Endodermal cell (in vitro differentiated cells): ENCODE measurements around the gene SLC35D2. TPM values are rescaled to one million over a fixed set of nuclear protein-coding genes. Genes with fewer than 3 reads are reported as not detected.
A peak's percentile ranks its signal among the peaks of the same experiment; 100 is the strongest.

Experiments
- DNase-seq: peaks from one replicate; pipeline ENCODE4 v3.0.0-alpha.2; 2017
- H3K27ac ChIP-seq: 2 replicates; pipeline ENCODE4 v1.5.1; 2013; ENCODE audit warnings: mild to moderate bottlenecking, low read depth, low read length, moderate library complexity
- H3K27me3 ChIP-seq: 2 replicates; pipeline ENCODE4 v1.6.1; 2013; ENCODE audit warnings: mild to moderate bottlenecking, low read length, moderate library complexity; ENCODE audit not compliant: insufficient read depth, control insufficient read depth, poor library complexity, severe bottlenecking
- H3K36me3 ChIP-seq: 2 replicates; pipeline ENCODE4 v1.7.0; 2013; ENCODE audit warnings: mild to moderate bottlenecking, low read length, moderate library complexity; ENCODE audit not compliant: control insufficient read depth, insufficient read depth
- H3K4me1 ChIP-seq: one replicate; pipeline ENCODE4 v1.7.0; 2013; ENCODE audit warnings: low read length; ENCODE audit not compliant: control insufficient read depth, insufficient read depth
- H3K4me3 ChIP-seq: 2 replicates; pipeline ENCODE4 v1.5.1; 2013; ENCODE audit warnings: mild to moderate bottlenecking, low read length, moderate library complexity
- H3K9ac ChIP-seq: 2 replicates; pipeline ENCODE4 v1.6.1; 2013; ENCODE audit warnings: mild to moderate bottlenecking, low read length, moderate library complexity; ENCODE audit not compliant: poor library complexity, severe bottlenecking; ENCODE audit errors: extremely low read depth
- H3K9me3 ChIP-seq: 2 replicates; pipeline ENCODE4 v1.6.1; 2013; ENCODE audit warnings: mild to moderate bottlenecking, low read length, moderate library complexity; ENCODE audit not compliant: control insufficient read depth
- H3K27ac Mint-ChIP-seq: 2 replicates; pipeline ENCODE4 v1.8.0; 2020; ENCODE audit warnings: mixed read lengths
- H3K27me3 Mint-ChIP-seq: 2 replicates; pipeline ENCODE4 v1.8.0; 2021; ENCODE audit warnings: mild to moderate bottlenecking, mixed read lengths; ENCODE audit not compliant: insufficient read depth
- H3K36me3 Mint-ChIP-seq: 2 replicates; pipeline ENCODE4 v1.8.0; 2020; ENCODE audit warnings: low read depth, mixed read lengths
- H3K4me1 Mint-ChIP-seq: 2 replicates; pipeline ENCODE4 v1.8.0; 2020; ENCODE audit warnings: mixed read lengths
- H3K4me3 Mint-ChIP-seq: 2 replicates; pipeline ENCODE4 v1.8.0; 2020; ENCODE audit warnings: mild to moderate bottlenecking, moderate library complexity, mixed read lengths
- H3K9me3 Mint-ChIP-seq: 2 replicates; pipeline ENCODE4 v1.8.0; 2020; ENCODE audit warnings: mild to moderate bottlenecking, mixed read lengths
- CTCF ChIP-seq: fragments of 200-600 bp; sonication (generic); conservative IDR thresholded peaks from 2 replicates; pipeline ENCODE4 v1.5.0; 2021; ENCODE audit warnings: antibody characterized with exemption, mild to moderate bottlenecking
- WGBS, 2 experiments: methylation state at CpG; one replicate each; pipeline versions ENCODE4 v1.1.5 to v1.1.7; 2013; ENCODE audit warnings: missing lambda C conversion rate in 2 of 2, mixed read lengths in 1 of 2; ENCODE audit not compliant: insufficient coverage in 1 of 2, insufficient read length in 1 of 2; 5-methylcytosine and 5-hydroxymethylcytosine counted together
- total RNA-seq, 2 donors: library from RNA; stranded (reverse); fragmentation: NEBNext Ultra II Directional in 1 of 2; extraction: Animal tissue kit (Norgen Biotek cat#: 25700) in 1 of 2; gene quantifications; 2 replicates in 1 of 2; 3 replicates in 1 of 2; pipeline ENCODE4 v1.2.1, GENCODE V29; 2021

The SLC35D2 gene
- total RNA-seq, 2 donors from 2014 or later, result 31.9 to 36.2 TPM

GRCh38 chr9:96398582-96399324 lies 15.2 kb upstream of the SLC35D2 start:
- Mint-ChIP-seq H3K27ac (peak overlapping the region; percentile 88), H3K36me3 (peaks cover 11% of the 10 kb centered on the region), H3K27me3 (no peaks in the 10 kb centered on the region), H3K9me3 (peaks cover 11% of the 10 kb centered on the region), H3K4me1 (peaks cover 20% of the 10 kb centered on the region), H3K4me3 (no peak overlapping the region)
- DNase-seq, result no peak
- 80 to 93% methylated on average over 3 of the region's 3 CpGs for WGBS, 2 experiments
- no peaks in the 10 kb centered on the region for H3K36me3 ChIP-seq
- peak overlapping the region; percentile 26 for H3K27ac ChIP-seq
- H3K9ac ChIP-seq, result no peak overlapping the region
- peak; percentile 37 for TF ChIP-seq CTCF
- H3K4me3 ChIP-seq, result no peak overlapping the region
- H3K9me3 ChIP-seq, result peaks cover 11% of the 10 kb centered on the region
- no peaks in the 10 kb centered on the region for H3K27me3 ChIP-seq
- H3K4me1 ChIP-seq, result no peaks in the 10 kb centered on the region

- no peaks in the 10 kb centered on the region for H3K27me3 ChIP-seq
- no peak overlapping the region for H3K4me3 Mint-ChIP-seq
- H3K36me3 ChIP-seq, result peaks cover 17% of the 10 kb centered on the region
- peaks cover 10% of the 10 kb centered on the region for H3K9me3 ChIP-seq
- peaks cover 12% of the 10 kb centered on the region for H3K36me3 Mint-ChIP-seq
- no peaks in the 10 kb centered on the region for H3K27me3 Mint-ChIP-seq
- H3K4me1 ChIP-seq, result no peaks in the 10 kb centered on the region
- no peak for TF ChIP-seq CTCF
- H3K27ac Mint-ChIP-seq, result no peak overlapping the region
- H3K9ac ChIP-seq, result no peak overlapping the region
- H3K4me3 ChIP-seq, result no peak overlapping the region
- H3K27ac ChIP-seq, result no peak overlapping the region
- 93% methylated on average over 1 of the region's 2 CpGs; no CpG with 5 or more reads in 1 of the 2 experiments for WGBS, 2 experiments
- DNase-seq, result no peak
- H3K4me1 Mint-ChIP-seq, result peaks cover 23% of the 10 kb centered on the region
- peaks cover 6% of the 10 kb centered on the region for H3K9me3 Mint-ChIP-seq
Measured at GRCh38 chr9:96395964-96396363, 12.5 kb upstream of the SLC35D2 start.

GRCh38 chr9:96394832-96395496 lies 11.5 kb upstream of the SLC35D2 start:
- Histone ChIP-seq H3K4me3 (peak overlapping the region; percentile 33), H3K36me3 (peaks cover 27% of the 10 kb centered on the region), H3K27me3 (no peaks in the 10 kb centered on the region), H3K4me1 (no peaks in the 10 kb centered on the region), H3K9ac (no peak overlapping the region), H3K27ac (no peak overlapping the region), H3K9me3 (no peaks in the 10 kb centered on the region)
- H3K9me3 Mint-ChIP-seq, result no peaks in the 10 kb centered on the region
- H3K36me3 Mint-ChIP-seq, result peaks cover 14% of the 10 kb centered on the region
- H3K4me1 Mint-ChIP-seq, result peaks cover 23% of the 10 kb centered on the region
- TF ChIP-seq CTCF, result no peak
- no peak overlapping the region for H3K27ac Mint-ChIP-seq
- 88 to 94% methylated on average over 4 to 6 of the region's 6 CpGs for WGBS, 2 experiments
- H3K27me3 Mint-ChIP-seq, result no peaks in the 10 kb centered on the region
- no peak overlapping the region for H3K4me3 Mint-ChIP-seq
- no peak for DNase-seq
